MCF 10A (cell line): ENCODE measurements around the gene ZBTB26. TPM values are rescaled to one million over a fixed set of nuclear protein-coding genes. Genes with fewer than 3 reads are reported as not detected.

Experiments used
- BruUV-seq: library from RNA; stranded (reverse); fragments of 400-500 nt; replicated peaks from 2 replicates; lab custom pipeline; 2021; lab: Mats Ljungman, UMichigan
- CTCF ChIA-PET: fragments of 300-600 bp; sonication (Branson Sonifier 250); formaldehyde crosslinking; extraction: SDS; loops from one replicate; lab custom pipeline; 2021; ENCODE audit warnings: antibody characterized with exemption, inconsistent platforms; lab: Yijun Ruan, JAX
- POLR2A ChIA-PET: fragments of 300-600, 350-650 bp; sonication (Branson Sonifier 250); formaldehyde crosslinking; extraction: SDS; loops from one replicate; lab custom pipeline; 2020; ENCODE audit warnings: antibody characterized with exemption, inconsistent platforms; lab: Yijun Ruan, JAX
- DNase-seq: peaks from one replicate; pipeline ENCODE4 v3.0.0-alpha.2; 2018; ENCODE audit not compliant: unreplicated experiment
- H3K27ac Mint-ChIP-seq: one replicate; pipeline ENCODE4 v1.8.0; 2022; ENCODE audit warnings: mild to moderate bottlenecking, low read depth, mixed read lengths; ENCODE audit not compliant: unreplicated experiment
- H3K27me3 Mint-ChIP-seq: one replicate; pipeline ENCODE4 v1.8.0; 2022; ENCODE audit warnings: mixed read lengths; ENCODE audit not compliant: insufficient read depth, unreplicated experiment
- H3K36me3 Mint-ChIP-seq: one replicate; pipeline ENCODE4 v1.8.0; 2022; ENCODE audit warnings: mild to moderate bottlenecking, moderate library complexity, mixed read lengths; ENCODE audit not compliant: insufficient read depth, unreplicated experiment
- H3K4me1 Mint-ChIP-seq: one replicate; pipeline ENCODE4 v1.8.0; 2022; ENCODE audit warnings: mixed read lengths; ENCODE audit not compliant: insufficient read depth, unreplicated experiment
- H3K4me3 Mint-ChIP-seq: one replicate; pipeline ENCODE4 v1.8.0; 2022; ENCODE audit warnings: mild to moderate bottlenecking, moderate library complexity, mixed read lengths; ENCODE audit not compliant: unreplicated experiment
- H3K9me3 Mint-ChIP-seq: one replicate; pipeline ENCODE4 v1.8.0; 2022; ENCODE audit warnings: mixed read lengths; ENCODE audit not compliant: unreplicated experiment
- intact Hi-C: fragments of 100-400 bp; cut with micrococcal nuclease; formaldehyde crosslinking; loops from 2 replicates; pipeline ENCODE4 v1.14.1; 2022
- total RNA-seq: library from RNA; stranded (reverse); gene quantifications from 2 replicates; pipeline ENCODE4 v1.2.3, GENCODE V29; 2022
- TF ChIP-seq, protein P1 (sequence below): fragments of 200-600 bp; IDR thresholded peaks from one replicate; pipeline ENCODE4 v1.8.0; 2022; ENCODE audit warnings: antibody characterized with exemption, mild to moderate bottlenecking; ENCODE audit not compliant: unreplicated experiment

The ZBTB26 gene
- total RNA-seq, 1 experiment from 2014 or later: 4.0 TPM

DNA sequence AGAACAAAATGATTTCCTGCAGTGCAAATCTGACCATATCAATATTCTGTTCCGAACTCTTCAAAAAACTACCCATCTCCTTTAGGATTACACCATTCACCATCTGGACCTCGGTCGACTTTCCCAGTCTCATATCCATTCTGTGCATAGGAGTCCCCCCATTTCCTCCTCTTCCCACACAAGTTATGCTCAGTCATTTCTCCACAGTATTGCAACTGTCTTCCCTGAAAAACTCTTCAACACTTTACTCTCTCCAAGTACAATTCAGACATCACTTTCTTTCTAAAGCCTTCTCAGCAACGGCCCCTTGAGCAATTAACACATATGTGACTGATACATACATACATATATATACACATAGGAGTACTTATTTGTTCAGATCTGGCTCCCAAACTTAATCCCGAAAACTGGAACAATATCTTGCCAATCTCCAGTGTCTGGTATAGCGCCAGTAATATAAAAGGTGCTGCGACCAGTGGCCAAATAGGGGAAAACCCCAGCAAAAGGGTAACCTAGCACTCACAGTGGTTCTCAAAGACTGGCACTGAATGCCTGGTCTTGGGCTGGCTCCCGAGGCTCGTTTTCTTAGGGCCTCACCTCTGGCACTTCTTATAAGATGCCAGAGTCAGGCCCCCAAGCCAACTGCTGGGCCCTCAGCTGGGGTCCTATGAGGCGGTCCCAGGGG is 629 bp downstream of the ZBTB26 start:
- no peak for DNase-seq
- BruUV-seq: no TSS peak
- Mint-ChIP-seq H3K4me1 (peaks cover 5% of the 10 kb centered on the region), H3K9me3 (no peaks in the 10 kb centered on the region), H3K36me3 (peaks cover 19% of the 10 kb centered on the region), H3K4me3 (no peak overlapping the region), H3K27ac (no peak overlapping the region), H3K27me3 (no peaks in the 10 kb centered on the region)
- TF ChIP-seq, protein P1, sequence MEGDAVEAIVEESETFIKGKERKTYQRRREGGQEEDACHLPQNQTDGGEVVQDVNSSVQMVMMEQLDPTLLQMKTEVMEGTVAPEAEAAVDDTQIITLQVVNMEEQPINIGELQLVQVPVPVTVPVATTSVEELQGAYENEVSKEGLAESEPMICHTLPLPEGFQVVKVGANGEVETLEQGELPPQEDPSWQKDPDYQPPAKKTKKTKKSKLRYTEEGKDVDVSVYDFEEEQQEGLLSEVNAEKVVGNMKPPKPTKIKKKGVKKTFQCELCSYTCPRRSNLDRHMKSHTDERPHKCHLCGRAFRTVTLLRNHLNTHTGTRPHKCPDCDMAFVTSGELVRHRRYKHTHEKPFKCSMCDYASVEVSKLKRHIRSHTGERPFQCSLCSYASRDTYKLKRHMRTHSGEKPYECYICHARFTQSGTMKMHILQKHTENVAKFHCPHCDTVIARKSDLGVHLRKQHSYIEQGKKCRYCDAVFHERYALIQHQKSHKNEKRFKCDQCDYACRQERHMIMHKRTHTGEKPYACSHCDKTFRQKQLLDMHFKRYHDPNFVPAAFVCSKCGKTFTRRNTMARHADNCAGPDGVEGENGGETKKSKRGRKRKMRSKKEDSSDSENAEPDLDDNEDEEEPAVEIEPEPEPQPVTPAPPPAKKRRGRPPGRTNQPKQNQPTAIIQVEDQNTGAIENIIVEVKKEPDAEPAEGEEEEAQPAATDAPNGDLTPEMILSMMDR: no peak
- intact Hi-C loops: loop anchor here (1.0 to 2.0 kb wide), 3 partner anchors 10 to 61 kb away; partner anchors contain the start of gene RC3H2
- ChIA-PET POLR2A (interaction anchor here (1.0 to 8.4 kb wide), 13 partner anchors 10 to 1208 kb away, joined by 4 to 162 read pairs (median 10); partner anchors contain the start of genes PDCL, RABGAP1, RC3H2 and ZBTB6), CTCF (interaction anchor here (0.9 to 1.6 kb wide), 4 partner anchors 10 to 419 kb away, joined by 3 to 7 read pairs (median 4); partner anchors contain the start of genes RABGAP1 and ZBTB6)

DNA sequence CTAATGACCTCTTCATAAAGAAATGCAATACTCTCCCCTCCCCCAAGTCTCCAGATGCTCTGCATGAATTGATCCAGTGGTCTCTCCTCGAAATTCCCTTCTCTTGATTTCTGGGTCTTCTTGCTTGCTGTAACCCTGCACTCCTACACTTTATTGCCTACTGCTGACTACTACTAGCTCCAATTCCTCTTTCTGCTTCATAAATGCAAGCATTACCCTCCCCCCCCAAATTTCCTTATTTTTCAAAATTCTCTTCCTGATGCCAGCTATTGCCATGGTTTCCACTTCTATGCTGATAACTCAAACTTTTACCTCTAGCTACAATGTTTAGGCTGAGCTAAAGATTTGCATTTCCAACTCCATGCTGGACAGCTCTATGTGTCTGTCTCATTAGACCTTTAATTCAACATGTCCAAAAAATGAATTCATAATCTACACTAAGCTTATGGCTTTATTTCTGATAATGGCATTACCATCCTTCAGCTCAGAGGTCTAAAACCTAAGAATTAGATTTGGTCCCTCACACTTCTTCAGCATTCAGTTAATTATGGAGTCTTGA is 1.4 kb downstream of the ZBTB26 start:
- TF ChIP-seq, protein P1: no peak
- BruUV-seq: no TSS peak
- intact Hi-C loops: loop anchor here (2.0 kb wide), 1 partner anchor 25 kb away; the partner anchor contains the start of gene RC3H2
- ChIA-PET POLR2A (interaction anchor here (1.0 to 8.4 kb wide), 8 partner anchors 9 to 1207 kb away, joined by 3 to 162 read pairs (median 8); partner anchors contain the start of genes PDCL, RABGAP1, RC3H2 and ZBTB6), CTCF (interaction anchor here (0.6 to 1.6 kb wide), 5 partner anchors 11 to 420 kb away, joined by 3 to 7 read pairs (median 4); partner anchors contain the start of genes RABGAP1 and ZBTB6)
- H3K9me3 Mint-ChIP-seq: no peaks in the 10 kb centered on the region
- peaks cover 5% of the 10 kb centered on the region for H3K4me1 Mint-ChIP-seq
- no peaks in the 10 kb centered on the region for H3K27me3 Mint-ChIP-seq
- H3K27ac Mint-ChIP-seq: no peak overlapping the region
- no peak for DNase-seq
- no peak overlapping the region for H3K4me3 Mint-ChIP-seq
- H3K36me3 Mint-ChIP-seq: peaks cover 11% of the 10 kb centered on the region

DNA sequence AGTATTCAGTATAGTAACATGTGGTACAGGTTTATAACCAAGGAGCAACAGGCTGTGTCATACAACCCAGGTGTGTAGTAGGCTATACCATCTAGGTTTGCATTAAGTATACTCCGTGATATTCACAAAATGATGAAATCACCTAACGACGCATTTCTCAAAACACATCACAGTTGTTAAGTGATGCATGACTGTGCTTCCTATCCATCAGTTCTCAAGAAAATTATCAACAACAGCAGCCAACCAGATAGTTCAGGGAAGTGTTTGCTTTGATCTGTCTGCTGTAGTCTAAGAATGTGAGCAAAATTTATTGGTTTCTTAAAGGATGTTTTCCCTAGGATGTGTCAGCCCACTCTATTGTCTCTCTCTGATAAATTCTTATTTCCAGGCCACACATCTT is 7.4 kb downstream of the ZBTB26 start:
- ChIA-PET CTCF (interaction anchor here (0.6 to 1.9 kb wide), 4 partner anchors 17 to 1361 kb away, joined by 3 to 6 read pairs (median 3); partner anchors contain the start of genes RABGAP1 and RC3H2), POLR2A (interaction anchor here (1.2 to 2.3 kb wide), 2 partner anchors 9 to 11 kb away, joined by 3 to 5 read pairs; partner anchors contain the start of gene ZBTB6)
- H3K4me1 Mint-ChIP-seq: no peaks in the 10 kb centered on the region
- TF ChIP-seq, protein P1: no peak
- no peak for DNase-seq
- no TSS peak for BruUV-seq
- H3K27ac Mint-ChIP-seq: no peak overlapping the region
- peaks cover 31% of the 10 kb centered on the region for H3K36me3 Mint-ChIP-seq
- H3K9me3 Mint-ChIP-seq: no peaks in the 10 kb centered on the region
- H3K27me3 Mint-ChIP-seq: no peaks in the 10 kb centered on the region
- intact Hi-C loops: no loop called here
- no peak overlapping the region for H3K4me3 Mint-ChIP-seq

DNA sequence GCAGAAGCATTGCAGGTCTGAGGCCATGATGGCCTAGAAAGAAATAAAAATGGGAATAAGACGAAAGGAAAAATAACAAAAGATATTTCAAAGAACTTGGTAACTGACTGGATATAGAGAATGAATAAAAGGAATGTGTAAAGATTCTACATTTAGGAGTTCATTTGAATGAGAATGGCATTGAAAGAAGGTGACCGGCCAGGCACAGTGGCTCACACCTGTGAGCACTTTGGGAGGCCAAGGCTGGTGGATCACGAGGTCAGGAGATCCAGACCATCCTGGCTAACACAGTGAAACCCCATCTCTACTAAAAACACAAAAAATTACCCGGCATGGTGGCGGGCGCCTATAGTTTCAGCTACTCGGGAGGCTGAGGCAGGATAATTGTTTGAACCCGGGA is 8.6 kb downstream of the ZBTB26 start:
- TF ChIP-seq, protein P1: no peak

More for the DNA sequence above, 8.6 kb downstream of the ZBTB26 start:
- CTCF ChIA-PET: interaction anchor here (0.6 kb wide), 1 partner anchor 66 kb away, joined by 7 read pairs; no protein-coding TSS in a partner anchor
- no peak for DNase-seq
- POLR2A ChIA-PET: interaction anchor here (2.3 kb wide), 1 partner anchor 10 kb away, joined by 5 read pairs; the partner anchor contains the start of gene ZBTB6
- no peak overlapping the region for H3K27ac Mint-ChIP-seq
- intact Hi-C loops: no loop called here
- BruUV-seq: no TSS peak
- no peaks in the 10 kb centered on the region for H3K27me3 Mint-ChIP-seq
- H3K9me3 Mint-ChIP-seq: no peaks in the 10 kb centered on the region
- H3K4me1 Mint-ChIP-seq: no peaks in the 10 kb centered on the region
- no peak overlapping the region for H3K4me3 Mint-ChIP-seq
- H3K36me3 Mint-ChIP-seq: peaks cover 37% of the 10 kb centered on the region
